HEK293 (cell line): ENCODE results near the gene BCL11B.
A peak's percentile ranks its signal among the peaks of the same experiment; 100 is the strongest.

Experiments
- CTCF ChIA-PET: fragments of 350-600 bp; formaldehyde crosslinking; extraction: SDS; loops from one replicate; lab custom pipeline; 2021; ENCODE audit warnings: antibody characterized with exemption; lab: Yijun Ruan, JAX
- POLR2A ChIA-PET: fragments of 300-600 bp; formaldehyde crosslinking; extraction: SDS; loops from one replicate; lab custom pipeline; 2020; ENCODE audit warnings: antibody characterized with exemption, inconsistent platforms; lab: Yijun Ruan, JAX
- H3K27ac ChIP-seq: fragments of 200-500 bp; sonication (Bioruptor generic); 2 replicates; pipeline ENCODE4 v1.5.1; 2014; ENCODE audit warnings: low read depth, low read length, control low read depth, inconsistent platforms; ENCODE audit errors: extremely low read depth
- H3K36me3 ChIP-seq, 2 experiments: fragments of 200-500 bp in 1 of 2; sonication (Bioruptor generic) in 1 of 2; 1 replicate in 1 of 2; 2 replicates in 1 of 2; pipeline ENCODE4 v1.5.1; 2014 to 2017; ENCODE audit warnings: inconsistent platforms in 2 of 2, low read length in 2 of 2; ENCODE audit not compliant: control insufficient read depth in 2 of 2, insufficient read depth in 1 of 2
- H3K4me1 ChIP-seq: fragments of 200-500 bp; sonication (Bioruptor generic); 2 replicates; pipeline ENCODE4 v1.5.1; 2014; ENCODE audit warnings: mild to moderate bottlenecking, low read length, inconsistent platforms; ENCODE audit not compliant: control insufficient read depth, insufficient read depth
- H3K4me3 ChIP-seq: 2 replicates; pipeline ENCODE4 v1.5.1; 2011; ENCODE audit warnings: low read depth, mild to moderate bottlenecking, control low read depth, low read length, moderate library complexity
- H3K9me3 ChIP-seq: fragments of 200-500 bp; sonication (Bioruptor generic); 2 replicates; pipeline ENCODE4 v1.5.1; 2014; ENCODE audit warnings: low read depth, low read length, inconsistent platforms; ENCODE audit not compliant: control insufficient read depth, insufficient read depth
- RBAK ChIP-seq: fragments of 450-650 bp; formaldehyde crosslinking; IDR thresholded peaks from 2 replicates; pipeline ENCODE4 v1.5.1; 2016; ENCODE audit warnings: missing biosample characterization, missing genetic modification characterization
- ZBTB8A ChIP-seq: fragments of 450-650 bp; formaldehyde crosslinking; IDR thresholded peaks from 2 replicates; pipeline ENCODE4 v1.5.1; 2016; ENCODE audit warnings: missing biosample characterization, missing genetic modification characterization
- ZFHX2 ChIP-seq: fragments of 450-650 bp; formaldehyde crosslinking; conservative IDR thresholded peaks from 2 replicates; pipeline ENCODE4 v1.5.1; 2016; ENCODE audit warnings: missing biosample characterization, missing genetic modification characterization
- ZNF112 ChIP-seq: fragments of 450-650 bp; formaldehyde crosslinking; IDR thresholded peaks from 2 replicates; pipeline ENCODE4 v1.5.0; 2017; ENCODE audit warnings: missing biosample characterization, missing genetic modification characterization
- ZNF146 ChIP-seq: fragments of 450-650 bp; formaldehyde crosslinking; IDR thresholded peaks from 2 replicates; pipeline ENCODE4 v1.5.1; 2016; ENCODE audit warnings: missing biosample characterization, missing genetic modification characterization
- ZNF24 ChIP-seq: fragments of 450-650 bp; formaldehyde crosslinking; IDR thresholded peaks from 2 replicates; pipeline ENCODE4 v1.5.1; 2016; ENCODE audit warnings: missing biosample characterization, missing genetic modification characterization
- ZNF335 ChIP-seq: fragments of 450-650 bp; formaldehyde crosslinking; conservative IDR thresholded peaks from 2 replicates; pipeline ENCODE4 v1.5.1; 2016; ENCODE audit warnings: missing biosample characterization, missing genetic modification characterization
- ZNF341 ChIP-seq: fragments of 450-650 bp; formaldehyde crosslinking; IDR thresholded peaks from 2 replicates; pipeline ENCODE4; 2016; ENCODE audit warnings: low read depth, missing biosample characterization, missing genetic modification characterization
- ZNF416 ChIP-seq: fragments of 450-650 bp; formaldehyde crosslinking; IDR thresholded peaks from 2 replicates; pipeline ENCODE4 v1.5.1; 2016; ENCODE audit warnings: missing biosample characterization, missing genetic modification characterization
- ZNF571 ChIP-seq: fragments of 450-650 bp; formaldehyde crosslinking; IDR thresholded peaks from 2 replicates; pipeline ENCODE4 v1.5.0; 2017; ENCODE audit warnings: missing biosample characterization, missing genetic modification characterization
- ZNF660 ChIP-seq: fragments of 450-650 bp; IDR thresholded peaks from 2 replicates; pipeline ENCODE4 v1.5.1; 2018; ENCODE audit warnings: missing biosample characterization, mild to moderate bottlenecking, missing genetic modification characterization
- ZNF776 ChIP-seq: fragments of 450-650 bp; formaldehyde crosslinking; IDR thresholded peaks from 2 replicates; pipeline ENCODE4 v1.5.0; 2017; ENCODE audit warnings: missing biosample characterization, missing genetic modification characterization, borderline replicate concordance
- ZNF785 ChIP-seq: fragments of 450-650 bp; formaldehyde crosslinking; IDR thresholded peaks from 2 replicates; pipeline ENCODE4 v1.5.1; 2016; ENCODE audit warnings: missing biosample characterization, missing genetic modification characterization
- ZNF843 ChIP-seq: fragments of 450-650 bp; formaldehyde crosslinking; IDR thresholded peaks from 2 replicates; pipeline ENCODE4 v1.5.1; 2016; ENCODE audit warnings: missing biosample characterization, missing genetic modification characterization
- ZSCAN23 ChIP-seq: fragments of 450-650 bp; formaldehyde crosslinking; IDR thresholded peaks from 2 replicates; pipeline ENCODE4 v1.5.1; 2016; ENCODE audit warnings: missing biosample characterization, missing genetic modification characterization
- TF ChIP-seq, protein P1 (sequence below): fragments of 450-650 bp; formaldehyde crosslinking; IDR thresholded peaks from 2 replicates; pipeline ENCODE4 v1.5.1; 2016; ENCODE audit warnings: missing biosample characterization, missing genetic modification characterization
- TF ChIP-seq, protein P2 (sequence below): fragments of 450-650 bp; formaldehyde crosslinking; IDR thresholded peaks from 2 replicates; pipeline ENCODE4 v1.5.1; 2016; ENCODE audit warnings: missing biosample characterization, missing genetic modification characterization
- TF ChIP-seq, protein P3 (sequence below): fragments of 450-650 bp; formaldehyde crosslinking; IDR thresholded peaks from 2 replicates; pipeline ENCODE4 v1.5.1; 2016; ENCODE audit warnings: missing biosample characterization, missing genetic modification characterization
- TF ChIP-seq, protein P4 (sequence below): fragments of 450-650 bp; formaldehyde crosslinking; IDR thresholded peaks from 2 replicates; pipeline ENCODE4 v1.5.1; 2016; ENCODE audit warnings: missing biosample characterization, missing genetic modification characterization
- TF ChIP-seq, protein P5 (sequence below): fragments of 450-650 bp; formaldehyde crosslinking; IDR thresholded peaks from 2 replicates; pipeline ENCODE4 v1.5.1; 2016; ENCODE audit warnings: missing biosample characterization, missing genetic modification characterization
- TF ChIP-seq, protein P6 (sequence below): fragments of 450-650 bp; formaldehyde crosslinking; IDR thresholded peaks from 2 replicates; pipeline ENCODE4 v1.5.1; 2017; ENCODE audit warnings: missing biosample characterization, missing genetic modification characterization
- TF ChIP-seq, protein P7 (sequence below): fragments of 450-650 bp; formaldehyde crosslinking; IDR thresholded peaks from 2 replicates; pipeline ENCODE4 v1.5.1; 2016; ENCODE audit warnings: missing biosample characterization, missing genetic modification characterization

The BCL11B gene

DNA sequence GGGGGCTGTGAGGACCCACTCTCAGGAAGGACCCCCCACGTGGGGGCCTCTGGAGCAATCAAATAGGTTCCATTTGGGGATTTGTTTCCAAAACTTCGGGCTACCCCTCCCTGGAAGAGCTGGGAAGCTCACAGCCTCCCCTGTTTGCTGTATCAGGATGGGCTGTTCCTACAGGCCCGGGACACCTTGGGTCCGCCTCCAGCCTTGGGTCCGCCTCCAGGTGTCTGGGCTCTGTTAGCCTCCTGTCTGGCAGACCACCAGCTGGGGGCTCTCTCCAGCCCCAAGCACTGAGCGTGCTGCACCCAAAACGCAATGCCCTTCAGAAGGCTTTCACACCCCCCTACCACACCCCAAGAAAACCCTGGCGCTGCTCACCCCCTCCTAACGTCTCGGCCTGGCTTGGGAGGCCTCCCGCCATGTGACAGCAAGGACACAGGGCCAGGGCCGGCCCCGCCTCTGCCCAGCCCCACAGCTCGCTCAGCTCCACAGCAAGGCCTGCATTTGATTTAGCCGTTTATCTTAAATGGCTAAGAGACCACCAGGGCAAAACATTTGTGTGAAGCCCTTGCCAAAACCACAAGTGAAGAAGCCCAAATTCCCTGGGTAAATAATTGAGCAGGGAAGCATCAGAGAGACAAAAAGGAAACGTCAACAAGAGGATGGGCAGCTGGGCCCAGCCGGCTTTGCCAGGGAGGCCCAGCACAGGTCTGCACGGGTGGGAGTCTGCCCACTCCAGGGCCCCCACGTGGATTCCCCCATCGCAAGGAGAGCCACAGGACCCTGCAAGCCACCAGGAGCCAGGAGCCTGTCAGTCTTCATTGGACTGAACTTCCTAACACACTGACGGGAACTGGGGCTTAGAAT is 39.9 kb downstream of the BCL11B start:
- Histone ChIP-seq H3K4me1 (peaks cover 19% of the 10 kb centered on the region), H3K4me3 (no peak overlapping the region), H3K9me3 (no peaks in the 10 kb centered on the region), H3K36me3 (peaks cover 0 to 3% of the 10 kb centered on the region in 2 experiments; a peak in 1 of 3 replicates), H3K27ac (no peak overlapping the region)
- ChIA-PET POLR2A (interaction anchor here (0.5 kb wide), 1 partner anchor 69 kb away, joined by 5 read pairs; no protein-coding TSS in a partner anchor), CTCF (no interaction called here)
- TF ChIP-seq ZNF785, result no peak
- TF ChIP-seq ZNF341 (tag by site-specific recombination), result peak; percentile 84
- TF ChIP-seq, protein P1, sequence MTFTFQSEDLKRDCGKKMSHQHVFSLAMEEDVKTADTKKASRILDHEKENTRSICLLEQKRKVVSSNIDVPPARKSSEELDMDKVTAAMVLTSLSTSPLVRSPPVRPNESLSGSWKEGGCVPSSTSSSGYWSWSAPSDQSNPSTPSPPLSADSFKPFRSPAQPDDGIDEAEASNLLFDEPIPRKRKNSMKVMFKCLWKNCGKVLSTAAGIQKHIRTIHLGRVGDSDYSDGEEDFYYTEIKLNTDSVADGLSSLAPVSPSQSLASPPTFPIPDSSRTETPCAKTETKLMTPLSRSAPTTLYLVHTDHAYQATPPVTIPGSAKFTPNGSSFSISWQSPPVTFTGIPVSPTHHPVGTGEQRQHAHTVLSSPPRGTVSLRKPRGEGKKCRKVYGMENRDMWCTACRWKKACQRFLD (tag by site-specific recombination), result no peak
- TF ChIP-seq ZNF843, result no peak
- TF ChIP-seq, protein P2, sequence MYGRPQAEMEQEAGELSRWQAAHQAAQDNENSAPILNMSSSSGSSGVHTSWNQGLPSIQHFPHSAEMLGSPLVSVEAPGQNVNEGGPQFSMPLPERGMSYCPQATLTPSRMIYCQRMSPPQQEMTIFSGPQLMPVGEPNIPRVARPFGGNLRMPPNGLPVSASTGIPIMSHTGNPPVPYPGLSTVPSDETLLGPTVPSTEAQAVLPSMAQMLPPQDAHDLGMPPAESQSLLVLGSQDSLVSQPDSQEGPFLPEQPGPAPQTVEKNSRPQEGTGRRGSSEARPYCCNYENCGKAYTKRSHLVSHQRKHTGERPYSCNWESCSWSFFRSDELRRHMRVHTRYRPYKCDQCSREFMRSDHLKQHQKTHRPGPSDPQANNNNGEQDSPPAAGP (tag by site-specific recombination), result no peak
- TF ChIP-seq, protein P3, sequence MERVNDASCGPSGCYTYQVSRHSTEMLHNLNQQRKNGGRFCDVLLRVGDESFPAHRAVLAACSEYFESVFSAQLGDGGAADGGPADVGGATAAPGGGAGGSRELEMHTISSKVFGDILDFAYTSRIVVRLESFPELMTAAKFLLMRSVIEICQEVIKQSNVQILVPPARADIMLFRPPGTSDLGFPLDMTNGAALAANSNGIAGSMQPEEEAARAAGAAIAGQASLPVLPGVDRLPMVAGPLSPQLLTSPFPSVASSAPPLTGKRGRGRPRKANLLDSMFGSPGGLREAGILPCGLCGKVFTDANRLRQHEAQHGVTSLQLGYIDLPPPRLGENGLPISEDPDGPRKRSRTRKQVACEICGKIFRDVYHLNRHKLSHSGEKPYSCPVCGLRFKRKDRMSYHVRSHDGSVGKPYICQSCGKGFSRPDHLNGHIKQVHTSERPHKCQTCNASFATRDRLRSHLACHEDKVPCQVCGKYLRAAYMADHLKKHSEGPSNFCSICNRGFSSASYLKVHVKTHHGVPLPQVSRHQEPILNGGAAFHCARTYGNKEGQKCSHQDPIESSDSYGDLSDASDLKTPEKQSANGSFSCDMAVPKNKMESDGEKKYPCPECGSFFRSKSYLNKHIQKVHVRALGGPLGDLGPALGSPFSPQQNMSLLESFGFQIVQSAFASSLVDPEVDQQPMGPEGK (tag by site-specific recombination), result 0 out of 2 replicates have a peak, but pooled peaks have one; percentile 32
- 0 out of 2 replicates have a peak, but pooled peaks have one; percentile 12 for TF ChIP-seq ZFHX2 (tag by site-specific recombination)
- no peak for TF ChIP-seq ZNF660 (tag by site-specific recombination)
- TF ChIP-seq, protein P4, sequence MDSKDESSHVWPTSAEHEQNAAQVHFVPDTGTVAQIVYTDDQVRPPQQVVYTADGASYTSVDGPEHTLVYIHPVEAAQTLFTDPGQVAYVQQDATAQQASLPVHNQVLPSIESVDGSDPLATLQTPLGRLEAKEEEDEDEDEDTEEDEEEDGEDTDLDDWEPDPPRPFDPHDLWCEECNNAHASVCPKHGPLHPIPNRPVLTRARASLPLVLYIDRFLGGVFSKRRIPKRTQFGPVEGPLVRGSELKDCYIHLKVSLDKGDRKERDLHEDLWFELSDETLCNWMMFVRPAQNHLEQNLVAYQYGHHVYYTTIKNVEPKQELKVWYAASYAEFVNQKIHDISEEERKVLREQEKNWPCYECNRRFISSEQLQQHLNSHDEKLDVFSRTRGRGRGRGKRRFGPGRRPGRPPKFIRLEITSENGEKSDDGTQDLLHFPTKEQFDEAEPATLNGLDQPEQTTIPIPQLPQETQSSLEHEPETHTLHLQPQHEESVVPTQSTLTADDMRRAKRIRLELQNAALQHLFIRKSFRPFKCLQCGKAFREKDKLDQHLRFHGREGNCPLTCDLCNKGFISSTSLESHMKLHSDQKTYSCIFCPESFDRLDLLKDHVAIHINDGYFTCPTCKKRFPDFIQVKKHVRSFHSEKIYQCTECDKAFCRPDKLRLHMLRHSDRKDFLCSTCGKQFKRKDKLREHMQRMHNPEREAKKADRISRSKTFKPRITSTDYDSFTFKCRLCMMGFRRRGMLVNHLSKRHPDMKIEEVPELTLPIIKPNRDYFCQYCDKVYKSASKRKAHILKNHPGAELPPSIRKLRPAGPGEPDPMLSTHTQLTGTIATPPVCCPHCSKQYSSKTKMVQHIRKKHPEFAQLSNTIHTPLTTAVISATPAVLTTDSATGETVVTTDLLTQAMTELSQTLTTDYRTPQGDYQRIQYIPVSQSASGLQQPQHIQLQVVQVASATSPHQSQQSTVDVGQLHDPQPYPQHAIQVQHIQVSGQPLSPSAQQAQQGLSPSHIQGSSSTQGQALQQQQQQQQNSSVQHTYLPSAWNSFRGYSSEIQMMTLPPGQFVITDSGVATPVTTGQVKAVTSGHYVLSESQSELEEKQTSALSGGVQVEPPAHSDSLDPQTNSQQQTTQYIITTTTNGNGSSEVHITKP (tag by site-specific recombination), result peak; percentile 94
- no peak for TF ChIP-seq ZNF146 (tag by site-specific recombination)
- TF ChIP-seq ZNF24 (tag by site-specific recombination), result no peak
- no peak for TF ChIP-seq ZNF335 (tag by site-specific recombination)
- TF ChIP-seq, protein P5, sequence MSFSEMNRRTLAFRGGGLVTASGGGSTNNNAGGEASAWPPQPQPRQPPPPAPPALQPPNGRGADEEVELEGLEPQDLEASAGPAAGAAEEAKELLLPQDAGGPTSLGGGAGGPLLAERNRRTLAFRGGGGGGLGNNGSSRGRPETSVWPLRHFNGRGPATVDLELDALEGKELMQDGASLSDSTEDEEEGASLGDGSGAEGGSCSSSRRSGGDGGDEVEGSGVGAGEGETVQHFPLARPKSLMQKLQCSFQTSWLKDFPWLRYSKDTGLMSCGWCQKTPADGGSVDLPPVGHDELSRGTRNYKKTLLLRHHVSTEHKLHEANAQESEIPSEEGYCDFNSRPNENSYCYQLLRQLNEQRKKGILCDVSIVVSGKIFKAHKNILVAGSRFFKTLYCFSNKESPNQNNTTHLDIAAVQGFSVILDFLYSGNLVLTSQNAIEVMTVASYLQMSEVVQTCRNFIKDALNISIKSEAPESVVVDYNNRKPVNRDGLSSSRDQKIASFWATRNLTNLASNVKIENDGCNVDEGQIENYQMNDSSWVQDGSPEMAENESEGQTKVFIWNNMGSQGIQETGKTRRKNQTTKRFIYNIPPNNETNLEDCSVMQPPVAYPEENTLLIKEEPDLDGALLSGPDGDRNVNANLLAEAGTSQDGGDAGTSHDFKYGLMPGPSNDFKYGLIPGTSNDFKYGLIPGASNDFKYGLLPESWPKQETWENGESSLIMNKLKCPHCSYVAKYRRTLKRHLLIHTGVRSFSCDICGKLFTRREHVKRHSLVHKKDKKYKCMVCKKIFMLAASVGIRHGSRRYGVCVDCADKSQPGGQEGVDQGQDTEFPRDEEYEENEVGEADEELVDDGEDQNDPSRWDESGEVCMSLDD, result no peak
- no peak for TF ChIP-seq ZNF776
- TF ChIP-seq RBAK (tag by site-specific recombination), result no peak
- peak; percentile 72 for TF ChIP-seq ZBTB8A (tag by site-specific recombination)
- no peak for TF ChIP-seq ZNF416 (tag by site-specific recombination)
- no peak for TF ChIP-seq ZNF571 (tag by site-specific recombination)
- TF ChIP-seq, protein P6, sequence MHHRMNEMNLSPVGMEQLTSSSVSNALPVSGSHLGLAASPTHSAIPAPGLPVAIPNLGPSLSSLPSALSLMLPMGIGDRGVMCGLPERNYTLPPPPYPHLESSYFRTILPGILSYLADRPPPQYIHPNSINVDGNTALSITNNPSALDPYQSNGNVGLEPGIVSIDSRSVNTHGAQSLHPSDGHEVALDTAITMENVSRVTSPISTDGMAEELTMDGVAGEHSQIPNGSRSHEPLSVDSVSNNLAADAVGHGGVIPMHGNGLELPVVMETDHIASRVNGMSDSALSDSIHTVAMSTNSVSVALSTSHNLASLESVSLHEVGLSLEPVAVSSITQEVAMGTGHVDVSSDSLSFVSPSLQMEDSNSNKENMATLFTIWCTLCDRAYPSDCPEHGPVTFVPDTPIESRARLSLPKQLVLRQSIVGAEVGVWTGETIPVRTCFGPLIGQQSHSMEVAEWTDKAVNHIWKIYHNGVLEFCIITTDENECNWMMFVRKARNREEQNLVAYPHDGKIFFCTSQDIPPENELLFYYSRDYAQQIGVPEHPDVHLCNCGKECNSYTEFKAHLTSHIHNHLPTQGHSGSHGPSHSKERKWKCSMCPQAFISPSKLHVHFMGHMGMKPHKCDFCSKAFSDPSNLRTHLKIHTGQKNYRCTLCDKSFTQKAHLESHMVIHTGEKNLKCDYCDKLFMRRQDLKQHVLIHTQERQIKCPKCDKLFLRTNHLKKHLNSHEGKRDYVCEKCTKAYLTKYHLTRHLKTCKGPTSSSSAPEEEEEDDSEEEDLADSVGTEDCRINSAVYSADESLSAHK (tag by site-specific recombination), result no peak
- TF ChIP-seq ZSCAN23 (tag by site-specific recombination), result no peak
- TF ChIP-seq, protein P7, sequence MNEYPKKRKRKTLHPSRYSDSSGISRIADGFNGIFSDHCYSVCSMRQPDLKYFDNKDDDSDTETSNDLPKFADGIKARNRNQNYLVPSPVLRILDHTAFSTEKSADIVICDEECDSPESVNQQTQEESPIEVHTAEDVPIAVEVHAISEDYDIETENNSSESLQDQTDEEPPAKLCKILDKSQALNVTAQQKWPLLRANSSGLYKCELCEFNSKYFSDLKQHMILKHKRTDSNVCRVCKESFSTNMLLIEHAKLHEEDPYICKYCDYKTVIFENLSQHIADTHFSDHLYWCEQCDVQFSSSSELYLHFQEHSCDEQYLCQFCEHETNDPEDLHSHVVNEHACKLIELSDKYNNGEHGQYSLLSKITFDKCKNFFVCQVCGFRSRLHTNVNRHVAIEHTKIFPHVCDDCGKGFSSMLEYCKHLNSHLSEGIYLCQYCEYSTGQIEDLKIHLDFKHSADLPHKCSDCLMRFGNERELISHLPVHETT (tag by site-specific recombination), result no peak
- TF ChIP-seq ZNF112 (tag by site-specific recombination), result no peak
